ENCODE results near the gene ETNK1. TPM values are rescaled to one million over a fixed set of nuclear protein-coding genes. Genes with fewer than 3 reads are reported as not detected.

The ETNK1 gene
- total RNA-seq, 4 donors from 2014 or later, result 26.1 to 41.3 (median 36.8) TPM

GRCh38 chr12:22668441-22668840 is 43.5 kb downstream of the ETNK1 start:
- no peak for TF ChIP-seq CTCF (IDR thresholded peaks at IDR 0.05)
- ATAC-seq (ENCODE audit: low FRiP score) (no peak), DNase-seq (ENCODE audit: low spot score) (no peak)

- no peak for TF ChIP-seq CTCF (IDR thresholded peaks at IDR 0.05)
- ATAC-seq (ENCODE audit: low FRiP score) (no peak), DNase-seq (ENCODE audit: low spot score) (no peak)
Measured at GRCh38 chr12:22670762-22671161, 45.8 kb downstream of the ETNK1 start.

GRCh38 chr12:22672951-22673350 is 48.0 kb downstream of the ETNK1 start:
- no peak for TF ChIP-seq CTCF (IDR thresholded peaks at IDR 0.05)
- ATAC-seq (ENCODE audit: low FRiP score) (no peak), DNase-seq (ENCODE audit: low spot score) (no peak)

- TF ChIP-seq CTCF (IDR thresholded peaks at IDR 0.05), result no peak
- DNase-seq (ENCODE audit: low spot score) (no peak), ATAC-seq (ENCODE audit: low FRiP score) (no peak)
Measured at GRCh38 chr12:22677781-22678574, 53.0 kb downstream of the ETNK1 start.

- DNase-seq (ENCODE audit: low spot score), result no peak
- ATAC-seq (ENCODE audit: low FRiP score), result no peak
- TF ChIP-seq CTCF (IDR thresholded peaks at IDR 0.05), result no peak
Measured at GRCh38 chr12:22682663-22683062, 57.7 kb downstream of the ETNK1 start.

GRCh38 chr12:22683131-22683530 is 58.2 kb downstream of the ETNK1 start:
- DNase-seq (ENCODE audit: low spot score), result no peak
- ATAC-seq (ENCODE audit: low FRiP score), result no peak
- TF ChIP-seq CTCF (IDR thresholded peaks at IDR 0.05), result no peak

Data from omental fat pad (tissue), 4 donors.